Muscle layer of colon (tissue), 2 donors: ENCODE data around the gene ENGASE.

ENCODE experiments used
- H3K27ac ChIP-seq: one replicate; pipeline ENCODE4 v1.7.0; 2013; ENCODE audit warnings: low read depth, mild to moderate bottlenecking, low read length, moderate library complexity
- H3K27me3 ChIP-seq, 2 donors: one replicate each; pipeline ENCODE4 v1.7.0; 2013; ENCODE audit warnings: low read length in 2 of 2, mild to moderate bottlenecking in 2 of 2; ENCODE audit not compliant: insufficient read depth in 2 of 2, control insufficient read depth in 1 of 2
- H3K36me3 ChIP-seq: one replicate; pipeline ENCODE4 v1.7.0; 2013; ENCODE audit warnings: mild to moderate bottlenecking, low read length; ENCODE audit not compliant: insufficient read depth
- H3K4me1 ChIP-seq: one replicate; pipeline ENCODE4 v1.7.0; 2013; ENCODE audit warnings: mild to moderate bottlenecking, low read length; ENCODE audit not compliant: insufficient read depth
- H3K4me3 ChIP-seq, 2 donors: one replicate each; pipeline ENCODE4 v1.7.0; 2013; ENCODE audit warnings: low read length in 2 of 2, low read depth in 1 of 2, mild to moderate bottlenecking in 1 of 2, moderate library complexity in 1 of 2
- H3K9ac ChIP-seq: one replicate; pipeline ENCODE4 v1.7.0; 2013; ENCODE audit warnings: low read length
- H3K9me3 ChIP-seq: one replicate; pipeline ENCODE4 v1.7.0; 2013; ENCODE audit warnings: mild to moderate bottlenecking, low read length
- donor health status: abdominal sarcoma.
- donor health status: Adenocarcinoma of cecum.

The ENGASE gene

DNA sequence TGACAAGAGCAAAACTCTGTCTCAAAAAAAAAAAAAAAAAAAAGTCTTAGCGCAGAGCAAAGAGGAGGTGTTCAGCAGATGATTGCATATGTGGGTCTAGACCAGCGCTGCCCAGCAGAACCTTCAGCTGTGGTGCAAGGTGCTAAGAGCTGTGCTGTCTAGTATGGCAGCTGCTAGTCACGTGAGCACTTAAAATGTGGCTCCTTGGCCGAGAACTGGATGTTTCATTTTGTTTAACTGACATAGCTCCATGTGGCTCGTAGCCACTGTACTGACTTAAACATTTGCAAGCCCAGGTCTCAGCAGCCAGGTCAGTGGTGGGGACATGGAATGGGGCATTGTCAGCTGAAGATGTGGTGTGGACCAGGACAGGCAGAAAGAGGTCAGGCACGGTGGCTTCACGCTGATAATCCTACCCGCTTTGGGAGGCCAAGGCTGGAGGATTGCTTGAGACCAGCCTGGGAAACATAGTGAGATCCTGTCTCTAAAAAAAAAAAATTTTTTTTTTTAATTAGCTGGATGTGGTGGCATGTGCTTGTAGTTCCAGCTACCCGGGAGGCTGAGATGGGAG, 41.5 kb upstream of the ENGASE start:
- Histone ChIP-seq H3K4me3 (no peak overlapping the region), H3K4me1 (peaks cover 13% of the 10 kb centered on the region), H3K27ac (no peak overlapping the region), H3K27me3 (no peaks in the 10 kb centered on the region), H3K9me3 (no peaks in the 10 kb centered on the region), H3K9ac (no peak overlapping the region), H3K36me3 (no peaks in the 10 kb centered on the region)

DNA sequence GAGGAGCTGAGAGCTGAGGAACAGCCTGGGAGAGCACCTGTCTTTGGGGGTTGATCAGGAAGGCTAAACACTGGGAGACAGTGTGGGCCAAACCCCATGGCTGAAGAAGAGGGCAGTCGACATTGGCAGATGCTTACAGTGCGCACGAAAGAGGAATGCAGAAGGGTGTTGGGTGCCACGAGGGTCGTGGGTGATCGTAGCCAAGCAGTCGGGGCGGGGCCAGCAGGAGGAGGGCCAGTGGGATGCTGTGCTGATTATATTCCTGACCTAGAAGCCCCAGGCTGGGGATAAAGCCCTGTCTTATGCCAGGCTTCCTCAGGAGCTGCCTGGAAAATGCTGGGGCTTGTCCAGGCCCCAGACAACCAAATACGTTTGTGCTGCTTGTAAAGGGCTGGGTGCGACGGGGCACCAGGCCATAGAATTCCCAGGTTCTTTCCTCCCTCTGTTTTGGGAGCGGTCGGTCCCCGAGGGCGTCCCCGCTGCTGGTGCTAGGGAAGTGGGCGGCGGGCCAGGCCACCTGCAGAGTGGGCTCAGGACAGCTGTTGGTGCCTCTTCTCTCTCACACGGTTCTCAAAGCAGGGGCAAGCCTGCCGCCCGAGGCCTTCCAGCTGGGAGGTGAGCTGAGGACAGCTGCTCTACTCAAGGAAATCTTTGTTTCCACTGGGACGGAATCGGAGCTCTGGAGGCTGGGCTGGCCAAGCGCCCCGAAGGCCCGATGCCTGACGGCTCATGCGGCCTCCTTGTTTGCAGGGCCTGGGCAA, 40.7 kb upstream of the ENGASE start:
- H3K9ac ChIP-seq: no peak overlapping the region
- H3K4me1 ChIP-seq: peaks cover 10% of the 10 kb centered on the region
- H3K27ac ChIP-seq: no peak overlapping the region
- H3K9me3 ChIP-seq: no peaks in the 10 kb centered on the region
- no peaks in the 10 kb centered on the region for H3K36me3 ChIP-seq
- H3K4me3 ChIP-seq: no peak overlapping the region
- H3K27me3 ChIP-seq: no peaks in the 10 kb centered on the region

DNA sequence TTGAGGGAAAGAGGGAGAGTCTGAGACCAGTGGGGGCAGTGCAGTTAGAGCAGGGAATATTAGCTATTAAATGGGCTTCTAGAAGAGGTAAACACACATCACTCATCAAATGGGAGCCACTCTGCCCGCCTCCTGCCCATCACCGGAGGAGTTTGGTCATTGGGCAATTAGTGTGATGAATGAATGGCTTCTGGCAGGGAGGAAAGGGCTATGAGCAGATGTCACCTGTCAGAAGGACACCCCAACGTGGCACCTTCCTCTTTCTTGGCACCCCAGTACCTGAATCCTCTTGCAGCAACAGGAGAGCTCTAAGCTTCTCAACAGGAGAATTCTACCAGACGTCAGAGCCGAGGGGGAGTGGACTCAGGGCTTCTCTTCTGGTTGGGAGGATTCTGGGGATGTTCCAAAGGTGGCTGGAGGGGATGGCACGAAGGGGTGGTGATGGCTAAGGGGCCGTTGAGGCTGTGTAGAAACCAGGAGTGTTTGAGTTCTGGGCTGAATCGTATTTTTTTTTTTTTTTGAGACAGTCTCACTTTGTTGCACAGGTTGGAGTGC, 39.6 kb upstream of the ENGASE start:
- H3K4me3 ChIP-seq: no peak overlapping the region
- H3K27me3 ChIP-seq: no peaks in the 10 kb centered on the region
- no peaks in the 10 kb centered on the region for H3K36me3 ChIP-seq
- H3K9me3 ChIP-seq: no peaks in the 10 kb centered on the region
- H3K9ac ChIP-seq: no peak overlapping the region
- no peak overlapping the region for H3K27ac ChIP-seq
- peaks cover 10% of the 10 kb centered on the region for H3K4me1 ChIP-seq

DNA sequence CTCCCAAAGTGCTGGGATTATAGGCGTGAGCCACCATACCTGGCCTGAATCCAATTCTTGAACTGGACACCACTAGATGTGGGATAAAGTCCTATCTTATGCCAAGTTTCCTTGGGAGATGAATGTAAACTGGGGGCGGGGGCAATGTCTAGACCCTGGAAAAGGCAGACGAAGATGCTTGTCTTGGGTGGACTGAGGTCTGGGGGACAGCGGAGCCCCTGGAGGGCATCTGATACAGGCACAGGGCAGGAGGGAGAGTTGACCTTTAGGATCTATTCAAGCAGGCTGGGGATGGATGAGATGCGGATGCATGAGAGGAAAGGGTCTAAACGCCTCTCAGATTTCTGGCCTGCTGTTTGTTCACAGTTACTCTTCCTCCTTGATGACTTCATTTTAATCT, 38.9 kb upstream of the ENGASE start:
- Histone ChIP-seq H3K27me3 (no peaks in the 10 kb centered on the region), H3K27ac (no peak overlapping the region), H3K4me3 (no peak overlapping the region), H3K36me3 (no peaks in the 10 kb centered on the region), H3K9ac (no peak overlapping the region), H3K9me3 (no peaks in the 10 kb centered on the region), H3K4me1 (peaks cover 10% of the 10 kb centered on the region)

GRCh38 chr17:79036181-79036580, 38.4 kb upstream of the ENGASE start:
- no peaks in the 10 kb centered on the region for H3K9me3 ChIP-seq
- H3K27ac ChIP-seq: no peak overlapping the region
- peaks cover 10% of the 10 kb centered on the region for H3K4me1 ChIP-seq
- H3K9ac ChIP-seq: no peak overlapping the region
- H3K27me3 ChIP-seq: no peaks in the 10 kb centered on the region
- no peak overlapping the region for H3K4me3 ChIP-seq
- H3K36me3 ChIP-seq: no peaks in the 10 kb centered on the region

DNA sequence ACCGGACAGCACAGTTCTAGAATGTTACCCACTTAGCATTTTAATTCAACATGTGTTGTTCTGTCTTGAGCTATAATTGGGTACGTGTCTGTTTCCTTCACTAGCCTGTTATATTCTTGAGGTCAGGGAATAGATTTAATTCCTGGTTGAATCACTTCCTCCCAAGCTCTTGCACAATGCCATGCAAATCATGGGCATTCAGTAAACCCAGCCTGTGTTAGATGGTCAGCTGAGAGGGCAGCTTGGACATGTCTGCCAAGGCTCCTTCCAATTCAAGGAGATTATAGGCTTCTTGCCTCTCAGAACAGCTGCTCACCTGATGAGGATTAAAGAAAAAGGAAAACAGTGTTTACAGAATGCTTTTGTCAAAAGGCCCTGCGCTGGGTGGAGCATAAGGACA, 38.0 kb upstream of the ENGASE start:
- no peak overlapping the region for H3K4me3 ChIP-seq
- no peaks in the 10 kb centered on the region for H3K27me3 ChIP-seq
- H3K9me3 ChIP-seq: no peaks in the 10 kb centered on the region
- H3K9ac ChIP-seq: no peak overlapping the region
- no peaks in the 10 kb centered on the region for H3K36me3 ChIP-seq
- peaks cover 10% of the 10 kb centered on the region for H3K4me1 ChIP-seq
- H3K27ac ChIP-seq: no peak overlapping the region

DNA sequence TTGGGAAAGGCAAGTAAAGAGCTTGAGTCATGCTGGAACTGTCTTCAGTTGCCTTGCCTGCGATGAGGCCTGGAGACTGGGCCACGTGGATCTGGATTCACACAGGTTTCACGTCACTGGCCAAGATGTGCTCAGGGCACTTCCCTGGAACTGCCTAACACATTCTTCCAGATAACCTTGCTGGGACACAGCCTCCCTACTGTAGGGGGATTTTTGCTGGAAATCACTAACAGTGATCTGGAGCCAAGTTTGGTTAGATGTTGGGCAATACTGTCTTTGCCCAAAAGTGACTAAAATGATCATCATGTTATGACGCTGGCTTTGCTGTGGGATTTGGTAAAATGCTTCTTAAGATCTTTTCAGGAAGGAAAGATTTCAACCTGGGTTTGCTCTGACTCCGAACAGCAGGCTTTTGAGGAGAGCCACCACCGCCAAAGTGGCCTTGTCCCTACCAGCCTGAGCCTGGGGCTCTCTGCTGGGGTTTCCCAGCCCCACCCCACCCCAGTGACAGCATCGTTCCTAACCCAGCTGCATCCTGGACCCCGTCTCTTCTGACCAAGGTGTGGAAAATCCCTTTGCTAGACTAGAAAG, 36.0 kb upstream of the ENGASE start:
- no peaks in the 10 kb centered on the region for H3K36me3 ChIP-seq
- H3K9me3 ChIP-seq: no peaks in the 10 kb centered on the region
- no peak overlapping the region for H3K27ac ChIP-seq
- H3K9ac ChIP-seq: no peak overlapping the region
- H3K27me3 ChIP-seq: no peaks in the 10 kb centered on the region
- no peak overlapping the region for H3K4me3 ChIP-seq
- H3K4me1 ChIP-seq: peaks cover 8% of the 10 kb centered on the region

- H3K36me3 ChIP-seq: no peaks in the 10 kb centered on the region
- no peaks in the 10 kb centered on the region for H3K27me3 ChIP-seq
- no peak overlapping the region for H3K27ac ChIP-seq
- H3K9me3 ChIP-seq: no peaks in the 10 kb centered on the region
- H3K4me3 ChIP-seq: no peak overlapping the region
- H3K4me1 ChIP-seq: peaks cover 5% of the 10 kb centered on the region
- H3K9ac ChIP-seq: no peak overlapping the region
Observed at GRCh38 chr17:79039171-79039570, 35.5 kb upstream of the ENGASE start.

- Histone ChIP-seq H3K4me1 (no peaks in the 10 kb centered on the region), H3K9ac (no peak overlapping the region), H3K36me3 (no peaks in the 10 kb centered on the region), H3K4me3 (no peak overlapping the region), H3K9me3 (no peaks in the 10 kb centered on the region), H3K27me3 (no peaks in the 10 kb centered on the region), H3K27ac (no peak overlapping the region)
Observed at GRCh38 chr17:79039886-79040285, 34.7 kb upstream of the ENGASE start.

DNA sequence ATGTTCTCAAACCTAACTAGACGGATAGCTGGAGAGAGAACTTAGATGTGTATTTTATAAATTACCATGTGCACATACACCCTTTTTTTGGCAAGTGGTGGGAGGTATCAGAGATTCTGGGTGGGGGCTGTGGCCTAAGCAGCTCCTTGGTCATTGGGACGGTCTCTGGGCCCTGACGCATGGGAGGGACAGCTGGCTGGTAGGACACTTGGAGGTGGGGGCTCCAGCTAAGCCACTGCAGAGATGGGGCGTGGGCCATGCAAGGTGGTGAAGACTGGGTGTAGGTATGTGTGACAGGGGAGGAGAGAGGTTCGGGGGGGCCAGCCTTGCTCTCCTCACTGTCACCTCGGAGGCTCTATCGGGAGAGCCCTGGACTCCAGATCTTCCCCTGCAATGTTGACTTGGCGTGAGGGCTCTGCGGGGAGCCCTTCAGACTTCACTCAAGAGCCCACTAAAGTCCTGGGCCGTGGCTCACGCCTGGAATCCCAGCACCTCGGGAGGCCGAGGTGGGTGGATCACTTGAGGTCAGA, 33.5 kb upstream of the ENGASE start:
- Histone ChIP-seq H3K4me1 (no peaks in the 10 kb centered on the region), H3K36me3 (no peaks in the 10 kb centered on the region), H3K4me3 (no peak overlapping the region), H3K9ac (no peak overlapping the region), H3K27me3 (no peaks in the 10 kb centered on the region), H3K27ac (no peak overlapping the region), H3K9me3 (no peaks in the 10 kb centered on the region)

- H3K4me3 ChIP-seq: no peak overlapping the region
- H3K27ac ChIP-seq: no peak overlapping the region
- H3K36me3 ChIP-seq: no peaks in the 10 kb centered on the region
- no peaks in the 10 kb centered on the region for H3K27me3 ChIP-seq
- no peaks in the 10 kb centered on the region for H3K9me3 ChIP-seq
- H3K9ac ChIP-seq: no peak overlapping the region
- H3K4me1 ChIP-seq: no peaks in the 10 kb centered on the region
Observed at GRCh38 chr17:79041723-79042420, 32.8 kb upstream of the ENGASE start.
